ENCODE data around the gene GPC6.

DNA sequence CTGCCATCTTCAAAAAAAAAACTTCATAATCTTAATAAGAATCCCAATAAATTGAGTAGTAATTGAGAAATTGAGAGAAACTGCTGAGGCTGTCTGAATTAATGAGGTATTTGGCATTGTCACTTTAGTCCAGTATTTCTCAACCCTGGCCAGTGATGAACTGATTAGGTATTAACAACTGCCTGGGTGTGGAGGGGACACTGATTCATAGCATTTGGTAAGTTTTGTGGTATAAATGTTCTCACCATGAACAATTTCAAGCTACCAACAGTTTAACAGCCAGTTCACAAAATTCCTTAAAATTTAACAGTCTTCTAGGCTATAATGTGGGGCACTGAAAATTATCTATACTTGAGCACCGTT lies 18.3 kb downstream of the GPC6 start:
- TF ChIP-seq, protein P1, sequence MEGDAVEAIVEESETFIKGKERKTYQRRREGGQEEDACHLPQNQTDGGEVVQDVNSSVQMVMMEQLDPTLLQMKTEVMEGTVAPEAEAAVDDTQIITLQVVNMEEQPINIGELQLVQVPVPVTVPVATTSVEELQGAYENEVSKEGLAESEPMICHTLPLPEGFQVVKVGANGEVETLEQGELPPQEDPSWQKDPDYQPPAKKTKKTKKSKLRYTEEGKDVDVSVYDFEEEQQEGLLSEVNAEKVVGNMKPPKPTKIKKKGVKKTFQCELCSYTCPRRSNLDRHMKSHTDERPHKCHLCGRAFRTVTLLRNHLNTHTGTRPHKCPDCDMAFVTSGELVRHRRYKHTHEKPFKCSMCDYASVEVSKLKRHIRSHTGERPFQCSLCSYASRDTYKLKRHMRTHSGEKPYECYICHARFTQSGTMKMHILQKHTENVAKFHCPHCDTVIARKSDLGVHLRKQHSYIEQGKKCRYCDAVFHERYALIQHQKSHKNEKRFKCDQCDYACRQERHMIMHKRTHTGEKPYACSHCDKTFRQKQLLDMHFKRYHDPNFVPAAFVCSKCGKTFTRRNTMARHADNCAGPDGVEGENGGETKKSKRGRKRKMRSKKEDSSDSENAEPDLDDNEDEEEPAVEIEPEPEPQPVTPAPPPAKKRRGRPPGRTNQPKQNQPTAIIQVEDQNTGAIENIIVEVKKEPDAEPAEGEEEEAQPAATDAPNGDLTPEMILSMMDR (IDR thresholded peaks at IDR 0.05): no peak
- TF ChIP-seq POLR2A (IDR thresholded peaks at IDR 0.05): no peak

All from vagina (tissue), 2 donors.